Hypothalamus (tissue), 51 donors: ENCODE results near the gene MAFG.

Experiments used
- DNase-seq, 51 donors: peaks; one replicate each; lab custom pipeline; 2025; lab: John Stamatoyannopoulos, UW

The MAFG gene

GRCh38 chr17:81941484-81942166, 14.1 kb upstream of the MAFG start:
- peak in 5 of 51 donors; percentile 15 to 34 (median 22) for DNase-seq

- DNase-seq, result no peak
These were observed 13.3 kb upstream of the MAFG start for GRCh38 chr17:81940538-81941483.

GRCh38 chr17:81939881-81940385, 12.4 kb upstream of the MAFG start:
- DNase-seq, result peak in 41 of 51 donors; percentile 8 to 86 (median 52)

GRCh38 chr17:81939218-81939617, 11.7 kb upstream of the MAFG start:
- DNase-seq, result no peak

- DNase-seq, result no peak
These were observed 8.2 kb upstream of the MAFG start for GRCh38 chr17:81935709-81936084.

- no peak for DNase-seq
These were observed 7.5 kb upstream of the MAFG start for GRCh38 chr17:81934850-81935708.

GRCh38 chr17:81934098-81934757, 6.7 kb upstream of the MAFG start:
- DNase-seq, result no peak

- no peak for DNase-seq
These were observed 5.7 kb upstream of the MAFG start for GRCh38 chr17:81933178-81933699.

GRCh38 chr17:81932333-81932983, 4.9 kb upstream of the MAFG start:
- no peak for DNase-seq

GRCh38 chr17:81931557-81932332, 4.2 kb upstream of the MAFG start:
- DNase-seq, result no peak

- no peak for DNase-seq
These were observed 3.6 kb upstream of the MAFG start for GRCh38 chr17:81931189-81931556.

GRCh38 chr17:81930142-81931125, 2.9 kb upstream of the MAFG start:
- no peak for DNase-seq

- DNase-seq, result no peak
These were observed 2.0 kb upstream of the MAFG start for GRCh38 chr17:81929253-81930141.

GRCh38 chr17:81928544-81929252, 1.2 kb upstream of the MAFG start:
- peak in 1 of 51 donors; percentile 32 for DNase-seq

- peak in 1 of 51 donors; percentile 50 for DNase-seq
These were observed 333 bp downstream of the MAFG start for GRCh38 chr17:81927152-81927652.
